ENCODE data around the gene PACRG. TPM values are rescaled to one million over a fixed set of nuclear protein-coding genes. Genes with fewer than 3 reads are reported as not detected.

Gene PACRG
- total RNA-seq, 1 experiment from 2014 or later, result 0.44 TPM

GRCh38 chr6:162898011-162898410 is 170.2 kb downstream of the PACRG start:
- ATAC-seq (no peak), DNase-seq (ENCODE audit: low spot score) (no peak)
- ChIA-PET CTCF (no interaction called here), POLR2A (no interaction called here)
- TF ChIP-seq ZNF281 (CRISPR knock-in tag; IDR thresholded peaks at IDR 0.05) (no peak), NR2C2 (CRISPR knock-in tag; IDR thresholded peaks at IDR 0.05) (no peak), EMX1 (CRISPR knock-in tag; IDR thresholded peaks at IDR 0.05) (no peak), JAZF1 (CRISPR knock-in tag; IDR thresholded peaks at IDR 0.05) (no peak)
- Mint-ChIP-seq H3K9me3 (no peaks in the 10 kb centered on the region), H3K36me3 (no peaks in the 10 kb centered on the region), H3K27me3 (ENCODE audit: low read depth) (no peaks in the 10 kb centered on the region), H3K4me1 (peaks cover 15% of the 10 kb centered on the region), H3K27ac (no peak overlapping the region), H3K4me3 (no peak overlapping the region)

- ChIA-PET POLR2A (interaction anchor here (0.6 kb wide), 1 partner anchor 140 kb away, joined by 3 read pairs; no protein-coding TSS in a partner anchor), CTCF (no interaction called here)
- Mint-ChIP-seq H3K4me3 (no peak overlapping the region), H3K27me3 (ENCODE audit: low read depth) (no peaks in the 10 kb centered on the region), H3K4me1 (peaks cover 15% of the 10 kb centered on the region), H3K9me3 (peaks cover 5% of the 10 kb centered on the region; the same call in 1 of the 2 replicates), H3K36me3 (no peaks in the 10 kb centered on the region), H3K27ac (no peak overlapping the region)
- TF ChIP-seq ETV6 (CRISPR knock-in tag; IDR thresholded peaks at IDR 0.05) (no peak), AFF4 (CRISPR knock-in tag; IDR thresholded peaks at IDR 0.05; ENCODE audit: borderline replicate concordance) (no peak)
- ATAC-seq, result peak; percentile 51; the same call in 1 of the 2 replicates
- no peak for DNase-seq (ENCODE audit: low spot score)
These were observed 171.4 kb downstream of the PACRG start for GRCh38 chr6:162899148-162899547.

GRCh38 chr6:162900503-162900902 is 172.7 kb downstream of the PACRG start:
- H3K9me3 Mint-ChIP-seq, result peaks cover 5% of the 10 kb centered on the region; the same call in 1 of the 2 replicates
- no peak for DNase-seq (ENCODE audit: low spot score)
- H3K4me1 Mint-ChIP-seq, result peaks cover 18% of the 10 kb centered on the region
- H3K27me3 Mint-ChIP-seq (ENCODE audit: low read depth), result no peaks in the 10 kb centered on the region
- ChIA-PET CTCF (no interaction called here), POLR2A (no interaction called here)
- no peak for ATAC-seq
- no peak overlapping the region for H3K27ac Mint-ChIP-seq
- H3K36me3 Mint-ChIP-seq, result no peaks in the 10 kb centered on the region
- H3K4me3 Mint-ChIP-seq, result no peak overlapping the region
- TF ChIP-seq ZNF425 (CRISPR knock-in tag; conservative IDR thresholded peaks at IDR 0.05) (no peak), ZNF317 (CRISPR knock-in tag; IDR thresholded peaks at IDR 0.05; ENCODE audit: borderline replicate concordance, low read depth) (no peak), ZNF219 (CRISPR knock-in tag; IDR thresholded peaks at IDR 0.05; ENCODE audit: borderline replicate concordance) (no peak), ESRRA (CRISPR knock-in tag; IDR thresholded peaks at IDR 0.05; ENCODE audit: borderline replicate concordance) (no peak), CREB1 (CRISPR knock-in tag; IDR thresholded peaks at IDR 0.05) (no peak), MAX (CRISPR knock-in tag; IDR thresholded peaks at IDR 0.05) (no peak), FOXJ3 (CRISPR knock-in tag; IDR thresholded peaks at IDR 0.05; ENCODE audit: borderline replicate concordance) (no peak), ETV6 (CRISPR knock-in tag; IDR thresholded peaks at IDR 0.05) (no peak), MLX (CRISPR knock-in tag; IDR thresholded peaks at IDR 0.05) (no peak), TP53 (CRISPR knock-in tag; IDR thresholded peaks at IDR 0.05) (no peak), JAZF1 (CRISPR knock-in tag; IDR thresholded peaks at IDR 0.05) (no peak), RORB (CRISPR knock-in tag; IDR thresholded peaks at IDR 0.05) (no peak), RELA (CRISPR knock-in tag; IDR thresholded peaks at IDR 0.05; ENCODE audit: borderline replicate concordance) (no peak), KAT7 (CRISPR knock-in tag; IDR thresholded peaks at IDR 0.05; ENCODE audit: borderline replicate concordance) (no peak), USF2 (CRISPR knock-in tag; IDR thresholded peaks at IDR 0.05) (no peak), SP1 (CRISPR knock-in tag; conservative IDR thresholded peaks at IDR 0.05) (no peak), ZBTB21 (CRISPR knock-in tag; IDR thresholded peaks at IDR 0.05; ENCODE audit: borderline replicate concordance) (no peak)
